Measurements from ENCODE around the gene CENPH.

DNA sequence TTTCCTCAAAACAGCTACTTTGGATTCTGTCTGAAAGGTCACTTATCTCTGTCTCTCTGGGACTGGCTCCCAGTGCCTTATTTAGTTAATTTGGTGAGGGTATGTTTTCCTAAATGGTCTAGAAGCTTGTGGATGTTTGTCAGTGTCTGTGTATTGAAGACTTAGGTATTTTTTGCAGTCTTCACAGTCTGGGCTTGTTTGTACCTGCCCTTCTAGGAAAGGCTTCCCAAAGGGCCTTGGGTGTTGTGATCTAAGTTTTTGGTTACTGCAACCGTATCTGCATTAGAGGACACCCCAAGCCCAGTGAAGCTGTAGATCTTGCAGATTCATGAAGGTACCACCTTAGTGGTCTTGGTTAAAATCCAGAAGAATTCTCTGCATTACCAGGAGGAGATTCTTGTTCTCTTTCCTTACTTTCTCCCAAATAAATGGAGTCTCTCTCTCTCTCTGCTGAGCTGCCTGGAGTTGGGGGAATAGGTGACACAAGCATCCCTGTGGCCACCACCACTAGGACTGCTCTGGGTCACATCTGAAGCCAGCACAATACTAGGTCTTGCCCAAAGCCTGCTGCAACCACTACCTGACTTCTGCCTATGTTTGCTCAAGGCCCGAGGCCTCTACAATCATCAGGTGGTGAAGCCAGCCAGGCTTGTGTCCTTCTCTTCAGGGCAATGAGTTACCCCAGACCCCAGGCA lies 40.3 kb upstream of the CENPH start:
- TF ChIP-seq, protein P1, sequence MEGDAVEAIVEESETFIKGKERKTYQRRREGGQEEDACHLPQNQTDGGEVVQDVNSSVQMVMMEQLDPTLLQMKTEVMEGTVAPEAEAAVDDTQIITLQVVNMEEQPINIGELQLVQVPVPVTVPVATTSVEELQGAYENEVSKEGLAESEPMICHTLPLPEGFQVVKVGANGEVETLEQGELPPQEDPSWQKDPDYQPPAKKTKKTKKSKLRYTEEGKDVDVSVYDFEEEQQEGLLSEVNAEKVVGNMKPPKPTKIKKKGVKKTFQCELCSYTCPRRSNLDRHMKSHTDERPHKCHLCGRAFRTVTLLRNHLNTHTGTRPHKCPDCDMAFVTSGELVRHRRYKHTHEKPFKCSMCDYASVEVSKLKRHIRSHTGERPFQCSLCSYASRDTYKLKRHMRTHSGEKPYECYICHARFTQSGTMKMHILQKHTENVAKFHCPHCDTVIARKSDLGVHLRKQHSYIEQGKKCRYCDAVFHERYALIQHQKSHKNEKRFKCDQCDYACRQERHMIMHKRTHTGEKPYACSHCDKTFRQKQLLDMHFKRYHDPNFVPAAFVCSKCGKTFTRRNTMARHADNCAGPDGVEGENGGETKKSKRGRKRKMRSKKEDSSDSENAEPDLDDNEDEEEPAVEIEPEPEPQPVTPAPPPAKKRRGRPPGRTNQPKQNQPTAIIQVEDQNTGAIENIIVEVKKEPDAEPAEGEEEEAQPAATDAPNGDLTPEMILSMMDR (IDR thresholded peaks at IDR 0.05): no peak
- TF ChIP-seq ZNF671 (CRISPR knock-in tag; IDR thresholded peaks at IDR 0.05): no peak
- no peak for TF ChIP-seq ZBTB43 (CRISPR knock-in tag; IDR thresholded peaks at IDR 0.05)
- TF ChIP-seq ZNF263 (CRISPR knock-in tag; IDR thresholded peaks at IDR 0.05; ENCODE audit: low read depth): no peak
- TF ChIP-seq CREB1 (CRISPR knock-in tag; IDR thresholded peaks at IDR 0.05): no peak
- TF ChIP-seq ZBTB21 (CRISPR knock-in tag; IDR thresholded peaks at IDR 0.05; ENCODE audit: borderline replicate concordance): no peak
- no peak for TF ChIP-seq SMAD3 (CRISPR knock-in tag; IDR thresholded peaks at IDR 0.05; ENCODE audit: borderline replicate concordance)
- TF ChIP-seq NR2C2 (CRISPR knock-in tag; IDR thresholded peaks at IDR 0.05): no peak
- TF ChIP-seq, protein P2, sequence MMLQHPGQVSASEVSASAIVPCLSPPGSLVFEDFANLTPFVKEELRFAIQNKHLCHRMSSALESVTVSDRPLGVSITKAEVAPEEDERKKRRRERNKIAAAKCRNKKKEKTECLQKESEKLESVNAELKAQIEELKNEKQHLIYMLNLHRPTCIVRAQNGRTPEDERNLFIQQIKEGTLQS (CRISPR knock-in tag; conservative IDR thresholded peaks at IDR 0.05): no peak
- no peak for TF ChIP-seq NFYB (CRISPR knock-in tag; conservative IDR thresholded peaks at IDR 0.05; ENCODE audit: low read depth)
- TF ChIP-seq SOX15 (CRISPR knock-in tag; IDR thresholded peaks at IDR 0.05): no peak
- TF ChIP-seq, protein P3, sequence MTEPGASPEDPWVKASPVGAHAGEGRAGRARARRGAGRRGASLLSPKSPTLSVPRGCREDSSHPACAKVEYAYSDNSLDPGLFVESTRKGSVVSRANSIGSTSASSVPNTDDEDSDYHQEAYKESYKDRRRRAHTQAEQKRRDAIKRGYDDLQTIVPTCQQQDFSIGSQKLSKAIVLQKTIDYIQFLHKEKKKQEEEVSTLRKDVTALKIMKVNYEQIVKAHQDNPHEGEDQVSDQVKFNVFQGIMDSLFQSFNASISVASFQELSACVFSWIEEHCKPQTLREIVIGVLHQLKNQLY (CRISPR knock-in tag; IDR thresholded peaks at IDR 0.05): no peak
- TF ChIP-seq FOXK1 (CRISPR knock-in tag; IDR thresholded peaks at IDR 0.05): no peak
- no peak for TF ChIP-seq NR1H2 (CRISPR knock-in tag; IDR thresholded peaks at IDR 0.05)

Measured in WTC11 (cell line).